IPS-NIHi7 (cell line): Measurements from ENCODE around the gene DPP4.

ENCODE experiments used
- DNase-seq: peaks from one replicate; pipeline ENCODE4 v3.0.0; 2012; ENCODE audit warnings: mixed read lengths; ENCODE audit errors: extremely low spot score

Gene DPP4

GRCh38 chr2:162073888-162074631 lies at the start of gene DPP4:
Gene DPP4 (minus strand): TSS chr2:162074215. CDS start chr2:162073981, 234 bp downstream.
- DNase-seq = peak; percentile 72

DNA sequence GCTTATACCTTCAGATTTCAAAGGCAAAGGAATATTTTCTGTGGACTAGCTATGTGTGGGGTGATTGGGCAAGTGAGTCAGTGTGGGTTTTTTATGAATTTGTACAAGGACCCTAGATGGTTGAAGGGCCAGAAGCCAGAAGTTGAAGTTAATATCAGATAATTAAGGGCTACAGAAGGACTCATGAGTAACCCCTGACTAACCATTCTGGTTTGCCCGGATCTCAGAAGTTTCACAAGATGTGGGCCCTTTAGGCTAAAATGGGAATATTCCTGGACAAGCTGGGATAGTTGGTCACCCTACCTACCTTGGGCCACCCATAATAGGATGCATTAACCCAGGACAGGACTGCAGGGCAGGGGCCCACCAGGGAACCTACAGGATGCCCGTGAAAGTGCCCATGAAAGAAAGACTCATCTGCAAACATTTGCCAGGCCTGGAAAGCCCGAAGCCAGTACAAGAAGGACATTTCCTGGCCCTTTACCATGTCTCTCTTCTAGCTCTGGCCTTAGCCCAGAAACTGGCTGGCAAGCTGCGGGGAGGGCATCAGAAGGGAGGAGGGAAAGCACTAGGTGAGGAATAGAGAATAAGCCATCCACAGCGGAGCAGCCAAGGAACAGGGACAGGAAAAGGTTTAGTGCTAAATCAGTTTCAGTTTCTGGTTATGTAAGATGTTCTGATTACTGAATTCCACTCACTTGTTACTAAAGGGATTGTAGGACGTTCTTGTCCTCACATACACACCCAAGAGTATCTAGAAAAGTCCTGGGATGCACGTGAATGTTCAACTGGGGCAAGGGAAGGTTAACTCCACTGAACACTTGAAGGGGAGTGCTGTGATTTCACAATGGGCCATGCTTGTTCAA lies 44.4 kb upstream of the DPP4 start:
- DNase-seq = no peak

GRCh38 chr2:162116352-162116751 lies 42.3 kb upstream of the DPP4 start:
- no peak for DNase-seq

DNA sequence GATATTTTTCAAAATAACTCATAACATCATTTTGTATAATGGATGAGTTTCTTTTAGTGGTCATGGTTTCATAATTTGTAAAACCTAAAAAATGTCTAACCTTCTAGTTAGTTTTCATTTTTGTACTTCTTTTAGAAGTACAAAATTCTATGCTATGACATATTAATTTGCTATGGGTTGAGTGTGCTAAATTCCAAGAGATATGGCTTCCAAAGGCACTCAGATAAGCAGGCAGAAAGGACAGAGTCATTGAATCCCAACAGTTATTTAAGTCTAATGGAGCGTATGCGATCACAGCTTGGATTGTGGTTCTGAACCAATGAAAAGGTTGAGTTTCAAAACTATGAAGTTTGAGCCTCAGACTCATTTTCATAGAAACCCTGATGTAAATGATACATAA lies 41.1 kb upstream of the DPP4 start:
- no peak for DNase-seq

DNA sequence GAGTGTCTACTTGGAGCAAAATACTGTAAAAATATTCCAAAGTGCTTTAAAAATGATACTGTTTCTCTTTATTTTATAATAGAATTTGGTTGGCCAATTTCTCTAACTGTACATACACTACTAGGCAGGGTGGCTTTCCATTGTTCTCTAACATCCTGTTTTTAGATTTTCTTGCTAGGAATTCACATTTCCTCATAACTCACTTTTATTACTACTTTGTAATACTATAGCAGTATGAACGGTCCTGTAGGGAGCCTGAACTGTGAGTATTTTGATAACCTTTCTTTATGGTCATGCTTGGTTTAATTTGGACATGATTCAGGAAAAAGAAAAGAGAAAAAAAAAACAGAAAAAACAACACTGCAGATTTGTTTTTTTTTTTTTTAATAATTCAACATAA lies 40.3 kb upstream of the DPP4 start:
- DNase-seq = no peak

GRCh38 chr2:162113776-162114168 lies 39.8 kb upstream of the DPP4 start:
- no peak for DNase-seq

DNA sequence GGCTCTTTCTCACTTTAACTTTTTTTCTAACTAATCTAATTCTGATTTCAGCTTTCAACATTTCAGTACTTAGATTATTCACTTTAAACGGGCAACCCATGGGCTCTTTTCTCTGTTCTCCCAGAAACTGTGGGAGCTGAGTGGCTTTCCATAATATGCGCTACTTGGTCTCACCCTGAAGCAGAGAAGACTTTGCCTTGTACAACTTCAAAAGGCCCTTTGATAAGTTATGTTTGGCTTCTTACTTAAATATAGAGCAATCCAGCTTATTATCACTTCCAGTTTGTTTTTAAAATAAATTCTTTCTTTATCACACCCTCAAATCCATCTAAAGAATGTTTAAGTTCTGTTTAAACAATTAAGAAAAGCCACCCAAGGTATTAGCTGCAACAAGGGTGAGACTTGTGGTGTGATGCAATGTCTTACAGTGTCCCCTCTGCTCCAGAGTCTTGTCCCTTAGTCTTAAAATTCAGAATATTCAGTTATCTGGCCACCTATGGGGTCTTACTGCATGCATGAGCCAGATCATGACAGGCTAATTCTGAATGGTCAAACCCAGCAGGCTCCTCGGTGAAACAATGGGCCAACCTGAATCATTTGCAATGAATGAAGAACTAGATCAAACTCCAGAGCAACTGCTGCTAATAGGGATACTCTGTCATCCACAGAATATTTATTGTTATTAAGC lies 39.2 kb upstream of the DPP4 start:
- DNase-seq = no peak

- no peak for DNase-seq
Measured at GRCh38 chr2:162111958-162112850, 38.2 kb upstream of the DPP4 start.

GRCh38 chr2:162107361-162107901 lies 33.4 kb upstream of the DPP4 start:
- DNase-seq = no peak

GRCh38 chr2:162106746-162107145 lies 32.7 kb upstream of the DPP4 start:
- DNase-seq = no peak

- DNase-seq = no peak
Measured at GRCh38 chr2:162106146-162106551, 32.1 kb upstream of the DPP4 start.

DNA sequence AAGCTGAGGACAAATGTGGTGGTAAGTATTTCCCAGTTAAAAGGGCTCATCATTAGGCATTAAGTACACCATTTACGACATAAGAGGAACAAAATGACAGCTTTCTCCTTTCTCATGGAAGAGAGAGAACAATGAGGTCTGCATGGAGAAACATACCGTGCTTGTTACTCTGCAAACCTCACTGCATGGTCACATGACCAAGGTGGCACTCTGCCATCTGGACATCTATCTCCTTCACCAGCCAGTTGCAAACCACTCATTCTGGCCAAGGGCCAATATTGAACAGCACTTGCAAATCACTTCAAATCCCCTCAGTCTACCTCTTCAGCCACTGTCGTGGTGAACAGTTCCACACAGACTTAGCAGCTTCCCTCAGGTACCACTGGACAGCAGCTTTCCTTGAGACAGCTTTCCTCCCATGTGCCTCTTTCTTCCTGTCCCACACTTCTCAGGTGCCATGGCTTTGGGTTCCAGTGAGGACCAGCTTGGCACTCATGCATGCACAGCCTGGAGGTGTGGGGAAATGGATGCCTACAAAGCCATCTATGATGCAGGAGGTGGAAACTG lies 29.5 kb upstream of the DPP4 start:
- DNase-seq = no peak

- DNase-seq = no peak
Measured at GRCh38 chr2:162100579-162100978, 26.6 kb upstream of the DPP4 start.

DNA sequence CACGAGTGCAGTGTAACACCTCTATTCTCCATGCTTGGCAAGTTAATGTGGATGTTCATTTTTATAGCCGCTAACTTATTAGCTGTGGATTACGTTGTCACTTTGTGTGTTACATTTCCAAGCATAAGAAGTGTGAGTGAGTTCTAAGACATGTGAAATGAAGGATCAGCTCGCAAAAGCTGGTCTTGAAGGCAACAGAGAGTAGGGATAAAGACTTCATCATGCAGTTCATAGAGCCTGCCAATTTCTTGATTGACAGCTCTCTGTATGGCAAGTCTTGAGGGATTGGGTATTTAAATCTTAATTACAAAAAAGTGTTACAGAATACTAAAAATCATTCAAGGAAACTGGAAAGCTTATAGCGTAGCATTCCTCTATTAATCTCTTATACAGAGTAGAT lies 25.8 kb upstream of the DPP4 start:
- no peak for DNase-seq

DNA sequence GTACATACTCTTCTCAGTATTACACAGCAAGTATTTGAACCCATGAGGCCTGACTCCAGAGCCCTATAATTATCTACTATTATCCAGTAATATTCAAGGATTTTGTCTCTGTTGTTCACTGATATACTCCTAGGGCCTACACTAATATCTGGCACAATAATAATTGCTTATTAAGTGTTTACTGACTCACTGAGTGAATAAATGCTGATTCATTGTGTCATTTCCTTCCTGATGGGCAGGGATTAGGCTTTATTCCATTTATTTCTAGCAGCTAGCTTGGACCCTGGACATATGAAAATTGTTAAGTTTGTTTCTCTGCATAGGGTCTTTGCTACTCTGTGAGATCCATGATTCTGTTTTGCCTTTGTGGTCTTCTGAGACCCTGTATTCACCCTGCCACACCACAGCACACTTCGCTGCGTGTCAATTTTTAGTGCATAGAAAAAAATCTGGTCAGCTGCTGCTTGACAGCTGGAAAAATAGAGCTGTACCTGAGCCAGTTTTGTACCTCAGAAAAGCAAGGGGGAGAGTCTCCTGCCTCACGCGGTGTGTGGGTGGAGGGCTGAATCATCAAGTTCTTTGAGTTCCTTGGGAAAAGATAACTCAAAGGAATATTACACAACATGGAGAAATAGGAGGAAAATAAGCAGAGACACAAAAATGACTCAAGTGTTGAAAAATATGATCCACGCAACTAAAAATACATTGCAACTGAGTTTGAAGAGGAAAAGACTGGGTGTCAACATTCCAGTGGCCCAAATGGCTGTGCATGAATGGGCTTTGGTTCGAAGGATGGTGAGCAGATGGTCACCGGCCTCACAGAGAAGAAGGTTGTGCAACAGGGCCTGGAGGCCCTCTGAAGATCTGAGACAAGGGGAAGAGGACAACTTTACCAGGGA lies 18.9 kb upstream of the DPP4 start:
- DNase-seq = no peak

DNA sequence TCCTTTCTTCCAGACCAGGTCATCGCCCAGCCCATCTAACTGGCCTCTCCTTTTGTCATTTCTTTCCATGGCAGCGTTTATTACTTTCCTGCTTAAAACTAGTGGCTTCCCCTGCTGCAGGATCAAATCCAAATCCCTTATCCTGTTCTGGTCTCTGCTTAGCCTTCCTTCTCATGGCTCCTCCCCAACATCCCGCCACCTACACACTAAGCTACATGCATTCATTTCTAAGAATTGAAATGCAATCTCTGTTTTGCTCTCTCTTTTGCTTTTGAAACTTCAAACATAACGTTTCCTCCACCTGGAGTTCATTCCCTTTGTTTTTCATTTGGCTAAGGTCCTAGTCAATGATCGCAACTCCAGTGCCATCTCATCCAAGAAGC lies 18.0 kb upstream of the DPP4 start:
- DNase-seq = no peak

DNA sequence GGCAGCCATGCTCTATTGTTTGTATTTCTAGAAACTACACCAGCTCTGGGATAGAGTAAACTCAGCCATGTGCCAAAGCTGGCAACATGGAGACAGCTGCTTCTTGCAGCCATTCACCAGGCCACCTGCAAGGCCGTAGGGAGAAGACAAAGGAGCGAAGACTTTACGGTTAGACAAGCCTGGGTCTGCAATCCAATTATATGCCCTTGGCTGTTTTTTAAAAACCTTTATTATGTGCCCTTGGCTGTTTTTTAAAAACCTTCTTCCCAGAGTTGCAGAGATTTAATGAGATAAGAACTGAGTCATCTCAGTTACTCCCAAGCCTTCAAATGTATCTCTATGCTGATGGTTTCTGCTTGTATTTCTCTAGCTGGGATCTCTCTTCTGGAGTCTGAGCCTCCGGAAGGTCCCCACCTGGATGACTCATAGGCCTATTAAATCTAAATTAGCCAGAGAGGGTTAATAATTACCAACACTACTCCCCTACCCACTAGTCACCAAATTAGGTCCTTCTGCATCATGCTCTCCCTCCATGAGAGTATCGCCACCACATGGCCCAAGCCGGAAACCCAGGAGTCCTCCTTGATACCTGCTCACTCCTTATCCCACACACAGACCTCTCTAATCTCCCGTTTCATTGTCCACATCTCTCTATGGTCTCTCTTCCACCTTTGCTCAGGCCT lies 17.5 kb upstream of the DPP4 start:
- peak; percentile 58 for DNase-seq

DNA sequence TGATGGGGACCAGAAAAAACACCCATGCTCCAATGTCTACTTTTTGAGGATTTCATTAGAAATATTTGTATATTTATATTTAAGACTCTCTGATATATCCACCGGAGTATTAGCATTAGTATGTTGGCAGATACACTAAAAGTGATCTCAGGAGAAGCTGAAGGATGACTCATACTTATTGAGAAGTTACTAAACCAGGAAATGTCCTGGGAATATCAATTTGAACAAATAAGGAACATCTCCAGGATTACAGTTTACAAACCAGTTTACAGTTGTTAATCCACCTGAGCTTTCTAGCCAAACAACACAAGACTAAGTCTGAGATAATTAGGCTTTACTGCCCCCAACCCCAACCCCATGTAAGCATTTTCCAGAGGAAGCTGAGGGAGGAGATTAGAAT lies 16.1 kb upstream of the DPP4 start:
- DNase-seq = no peak

DNA sequence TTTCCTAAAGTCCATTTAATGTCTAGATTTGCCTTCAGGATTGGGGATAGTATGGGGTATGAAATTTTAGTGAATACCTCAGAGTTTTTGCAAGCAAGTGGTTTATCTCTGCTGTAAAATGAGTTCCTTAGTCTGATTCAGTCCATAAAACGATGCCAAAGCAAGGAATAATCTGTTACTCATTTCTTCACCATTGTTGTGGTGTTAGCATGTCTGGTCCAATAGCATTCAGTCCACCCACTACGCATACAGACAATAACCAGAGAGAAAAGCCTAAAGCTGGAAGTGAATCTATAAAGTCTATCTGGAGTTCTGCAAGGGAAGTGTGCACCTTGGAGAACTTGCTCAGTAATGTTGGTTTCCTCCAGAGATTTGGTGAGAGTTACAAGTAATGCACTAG lies 12.9 kb upstream of the DPP4 start:
- DNase-seq = no peak
